Occipital lobe (tissue), 2 donors: ENCODE data around the gene KRTAP13-2. TPM values are rescaled to one million over a fixed set of nuclear protein-coding genes. Genes with fewer than 3 reads are reported as not detected.

ENCODE experiments used
- DNase-seq: peaks from one replicate; lab custom pipeline; 2025; lab: John Stamatoyannopoulos, UW
- total RNA-seq: library from RNA; depleted of rRNA; stranded (reverse); fragments of >200 nt; gene quantifications from one replicate; pipeline ENCODE4 v1.2.3, GENCODE V29; 2014

Gene KRTAP13-2
- total RNA-seq = not detected

GRCh38 chr21:30372139-30372770, at the start of gene KRTAP13-2:
KRTAP13-2 (minus strand) TSS chr21:30372271; CDS start chr21:30372213, 58 bp downstream.
- no peak for DNase-seq

GRCh38 chr21:30415993-30416392, 43.9 kb upstream of the KRTAP13-2 start:
- no peak for DNase-seq

- no peak for DNase-seq
Observed at GRCh38 chr21:30408782-30409494, 36.9 kb upstream of the KRTAP13-2 start.

GRCh38 chr21:30395731-30396130, 23.7 kb upstream of the KRTAP13-2 start, which contains the start of gene KRTAP13-1:
KRTAP13-1 (plus strand) TSS chr21:30396031; CDS start chr21:30396087, 56 bp downstream.
- no peak for DNase-seq

- DNase-seq = no peak
Observed at GRCh38 chr21:30391492-30392025, 19.5 kb upstream of the KRTAP13-2 start.

- no peak for DNase-seq
Observed at GRCh38 chr21:30382201-30382600, 10.1 kb upstream of the KRTAP13-2 start.

GRCh38 chr21:30355906-30356305, 16.2 kb downstream of the KRTAP13-2 start:
- DNase-seq = no peak

- DNase-seq = no peak
Observed at GRCh38 chr21:30354308-30355005, 17.6 kb downstream of the KRTAP13-2 start.

GRCh38 chr21:30351534-30351933, 20.5 kb downstream of the KRTAP13-2 start:
- no peak for DNase-seq

GRCh38 chr21:30349572-30349971, 22.5 kb downstream of the KRTAP13-2 start:
- no peak for DNase-seq

GRCh38 chr21:30348506-30348905, 23.6 kb downstream of the KRTAP13-2 start, which contains the start of gene KRTAP23-1:
KRTAP23-1 (minus strand) TSS chr21:30348606; CDS start chr21:30348606, 0 bp downstream.
- DNase-seq = no peak

GRCh38 chr21:30345014-30345413, 27.1 kb downstream of the KRTAP13-2 start:
- DNase-seq = no peak

- no peak for DNase-seq
Observed at GRCh38 chr21:30340714-30341573, 31.1 kb downstream of the KRTAP13-2 start.

GRCh38 chr21:30338717-30339116, 33.4 kb downstream of the KRTAP13-2 start:
- DNase-seq = no peak

- DNase-seq = no peak
Observed at GRCh38 chr21:30337772-30338171, 34.3 kb downstream of the KRTAP13-2 start.

GRCh38 chr21:30337276-30337744, 34.8 kb downstream of the KRTAP13-2 start, which contains the start of gene KRTAP27-1:
KRTAP27-1 (minus strand) TSS chr21:30337694; CDS start chr21:30337668, 26 bp downstream.
- no peak for DNase-seq

- no peak for DNase-seq
Observed at GRCh38 chr21:30336596-30336995, 35.5 kb downstream of the KRTAP13-2 start.

- no peak for DNase-seq
Observed at GRCh38 chr21:30333736-30334135, 38.3 kb downstream of the KRTAP13-2 start.

GRCh38 chr21:30332681-30333080, 39.4 kb downstream of the KRTAP13-2 start:
- no peak for DNase-seq

- no peak for DNase-seq
Observed at GRCh38 chr21:30329203-30329875, 42.7 kb downstream of the KRTAP13-2 start.
